ENCODE measurements around the gene ESYT3.
"Not testable (repeated sequence)": the region's sequence is repeated elsewhere in the genome, so short reads cannot be mapped to it uniquely, and the experiment has no call there.

Gene ESYT3

GRCh38 chr3:138494607-138494929 is 60.2 kb downstream of the ESYT3 start:
- no peak for FAIRE-seq

- not testable (repeated sequence) for FAIRE-seq
These were observed 61.2 kb downstream of the ESYT3 start for GRCh38 chr3:138495638-138496037.

- FAIRE-seq, result no peak
These were observed 62.0 kb downstream of the ESYT3 start for GRCh38 chr3:138496436-138496835.

- no peak for FAIRE-seq
These were observed 62.6 kb downstream of the ESYT3 start for GRCh38 chr3:138497021-138497420.

GRCh38 chr3:138497851-138498250 is 63.4 kb downstream of the ESYT3 start:
- FAIRE-seq, result no peak

- no peak for FAIRE-seq
These were observed 64.6 kb downstream of the ESYT3 start for GRCh38 chr3:138498991-138499390.

GRCh38 chr3:138507524-138507923 is 73.1 kb downstream of the ESYT3 start:
- no peak for FAIRE-seq

- no peak for FAIRE-seq
These were observed 75.2 kb downstream of the ESYT3 start for GRCh38 chr3:138509586-138509985.

GRCh38 chr3:138511945-138512344 is 77.5 kb downstream of the ESYT3 start:
- no peak for FAIRE-seq

GRCh38 chr3:138513090-138513843 is 78.9 kb downstream of the ESYT3 start:
- no peak for FAIRE-seq

GRCh38 chr3:138521445-138521844 is 87.0 kb downstream of the ESYT3 start:
- FAIRE-seq, result not testable (repeated sequence)
